Kidney tubule cell (primary cell): ENCODE measurements around the gene SURF4.
A peak's percentile ranks its signal among the peaks of the same experiment; 100 is the strongest.

Source experiments
- DNase-seq: peaks from one replicate; pipeline ENCODE4 v3.0.0-alpha.2; 2018; ENCODE audit warnings: low spot score

Gene SURF4

DNA sequence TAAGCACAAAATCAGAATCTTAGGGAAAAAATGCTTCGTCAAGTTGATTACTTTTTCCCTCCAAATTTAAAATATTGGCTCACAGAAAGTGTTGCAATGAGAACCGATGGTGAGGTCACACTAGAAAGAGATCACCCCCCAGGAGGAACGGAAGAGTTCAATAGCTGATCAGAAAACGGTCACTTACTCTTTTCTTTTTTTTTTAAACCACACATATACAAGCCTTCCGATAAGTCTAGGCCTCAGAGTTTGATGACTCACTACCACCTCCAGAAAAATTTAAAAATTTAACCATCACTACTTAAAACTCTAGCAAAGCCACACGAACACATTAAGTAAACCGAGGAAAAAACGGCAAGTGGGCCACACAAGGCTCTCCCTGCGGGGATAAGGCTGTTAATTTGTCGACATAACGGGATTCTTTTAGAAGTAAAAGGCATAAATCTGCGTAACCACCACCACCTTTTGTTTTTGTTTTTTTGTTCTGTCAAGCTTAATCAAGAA is 1.2 kb downstream of the SURF4 start:
- peak; percentile 66 for DNase-seq

DNA sequence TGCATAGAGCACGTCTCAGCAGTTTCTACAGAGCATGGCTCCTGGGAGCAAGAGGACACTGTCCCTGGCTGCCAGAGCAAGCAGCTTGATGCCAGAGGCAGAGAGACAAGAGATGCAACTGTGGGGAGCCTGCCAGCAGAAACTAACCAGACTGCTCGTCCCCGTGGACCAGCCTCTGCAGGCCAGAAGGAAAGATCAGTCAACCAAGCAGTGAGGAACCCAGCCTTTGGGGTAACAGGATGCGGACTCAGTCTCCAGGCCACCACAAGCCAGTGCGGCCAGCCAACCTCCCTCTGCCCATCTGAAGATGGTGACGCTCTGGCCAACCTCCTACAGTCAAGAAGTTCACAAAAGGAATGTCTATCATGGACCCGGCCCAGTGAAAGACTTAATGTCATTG is 3.7 kb downstream of the SURF4 start:
- DNase-seq = peak; percentile 1

DNA sequence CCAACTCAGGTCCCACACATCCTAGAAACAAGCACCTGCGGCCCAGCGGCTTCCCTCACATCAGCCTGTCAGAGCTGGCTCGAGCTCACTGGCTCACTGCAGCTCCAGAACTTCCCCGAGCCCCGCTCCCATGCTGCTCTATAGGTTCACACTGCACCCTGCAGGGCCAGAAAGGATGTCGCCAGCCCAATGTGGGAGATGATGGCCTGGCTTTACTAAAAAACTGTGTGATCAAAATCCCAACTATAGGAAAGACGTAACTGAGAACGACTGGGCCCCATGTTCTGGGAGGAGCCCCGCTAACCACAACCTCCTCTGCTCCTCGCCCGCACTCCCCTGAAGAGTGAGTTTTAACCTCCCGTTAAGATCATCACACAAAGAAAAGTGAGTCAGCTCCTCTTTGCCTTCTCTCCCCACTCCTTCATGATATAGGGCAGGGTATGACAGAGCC is 4.6 kb downstream of the SURF4 start:
- DNase-seq = peak; percentile 19

DNA sequence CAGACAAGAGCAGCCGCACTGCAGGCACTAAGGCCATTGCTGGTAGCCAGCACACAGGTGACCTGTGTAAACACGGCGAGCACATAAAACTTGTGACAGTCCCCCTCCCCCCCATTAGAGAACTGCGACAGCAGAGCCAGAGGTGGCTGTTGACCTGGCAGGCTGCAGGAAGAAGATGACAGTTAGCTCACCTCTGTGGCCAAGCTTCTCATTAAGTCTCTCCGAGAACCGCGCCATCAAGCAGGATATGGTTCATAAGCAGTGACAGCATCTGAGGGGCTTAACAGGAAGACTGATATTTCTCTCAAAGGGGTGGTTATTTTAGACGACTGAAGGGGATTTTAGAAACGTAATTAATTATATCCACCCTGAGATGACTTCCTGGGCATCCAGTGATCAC is 5.2 kb downstream of the SURF4 start:
- DNase-seq = no peak

DNA sequence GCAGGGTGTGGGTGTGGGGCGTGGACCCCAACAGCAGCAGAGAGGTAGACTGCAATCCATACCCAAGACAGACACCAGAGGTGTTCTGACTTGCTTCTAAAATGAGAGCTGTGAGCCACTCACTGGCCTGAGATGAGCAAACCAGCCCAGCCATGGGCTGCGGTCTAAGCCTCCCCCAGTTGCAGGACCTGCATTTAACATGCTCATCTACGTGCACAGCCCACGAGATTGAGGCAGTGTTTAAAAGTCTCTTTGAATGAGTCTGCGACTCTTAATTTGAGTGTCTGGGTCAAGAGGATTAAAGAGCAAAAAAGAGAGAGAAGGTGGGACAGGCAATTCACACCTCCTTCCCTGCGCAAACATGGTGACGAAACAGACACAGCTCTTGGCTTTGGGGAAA is 5.9 kb downstream of the SURF4 start:
- no peak for DNase-seq

DNA sequence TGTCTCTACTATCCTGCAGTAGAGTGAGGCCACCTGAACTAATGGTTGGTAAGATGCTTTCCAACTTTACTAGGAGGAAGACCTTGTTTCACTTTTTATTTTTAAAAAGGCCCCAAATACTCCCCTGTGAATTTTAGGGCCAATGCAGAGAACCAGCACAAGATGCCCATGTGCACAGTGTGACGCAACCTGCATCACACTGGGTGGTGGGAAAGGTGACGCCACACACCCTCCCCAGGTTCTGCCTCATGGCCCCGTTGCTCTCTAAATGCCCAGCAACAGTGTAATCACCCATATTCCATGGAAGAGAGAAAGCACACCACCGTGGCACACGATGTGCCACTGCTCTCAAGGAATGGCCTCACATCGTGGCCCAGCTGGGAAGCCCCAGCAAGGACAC is 6.4 kb downstream of the SURF4 start:
- no peak for DNase-seq

DNA sequence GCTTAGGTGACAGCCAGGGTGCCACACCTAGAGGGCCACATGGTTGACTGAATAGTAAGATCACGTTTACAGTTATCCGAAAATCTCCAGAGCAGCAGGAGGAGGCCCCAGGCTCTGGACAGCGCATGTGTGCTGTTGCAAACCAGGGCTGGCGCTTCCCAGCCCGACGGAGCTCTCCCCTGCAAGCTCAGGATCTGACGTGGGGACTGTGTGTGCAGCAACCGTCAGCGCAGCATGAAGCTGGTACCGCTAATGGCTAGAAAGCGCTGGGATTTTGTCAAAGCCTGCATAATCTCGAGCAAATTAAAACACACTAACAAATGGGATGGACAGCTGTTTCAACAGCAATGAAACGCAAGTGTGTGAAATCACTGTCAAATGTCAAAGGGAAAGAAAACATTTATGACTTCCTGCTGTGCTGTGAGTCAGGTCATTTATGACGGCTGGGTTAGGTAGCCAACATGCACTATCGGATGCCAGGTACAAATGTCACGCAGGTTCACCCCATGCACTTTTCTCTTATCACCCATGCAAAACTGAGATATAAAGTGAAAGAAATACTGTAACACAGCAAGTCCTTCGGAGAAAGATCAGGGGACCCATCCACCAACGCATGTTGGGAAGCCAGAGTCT is 7.5 kb downstream of the SURF4 start:
- DNase-seq = peak; percentile 56

DNA sequence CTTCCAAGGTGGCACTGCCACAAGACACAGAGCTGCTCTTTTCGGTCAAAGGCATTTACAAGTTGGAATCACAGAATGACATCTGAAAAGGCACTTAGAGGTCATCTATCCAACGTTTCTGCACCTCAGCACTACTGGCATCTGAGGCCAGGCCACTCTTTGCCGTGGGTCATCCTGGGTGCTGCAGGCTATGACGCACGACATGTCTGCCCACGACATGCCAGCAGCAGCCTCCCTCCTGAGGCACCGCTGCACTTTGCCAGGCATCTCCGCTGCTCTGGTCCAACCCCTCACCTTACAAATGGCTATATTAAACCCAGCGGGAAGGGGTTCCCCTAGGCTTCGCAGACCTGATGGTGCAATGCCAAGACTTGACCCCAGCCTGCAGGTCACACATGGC is 8.1 kb downstream of the SURF4 start:
- DNase-seq = no peak

DNA sequence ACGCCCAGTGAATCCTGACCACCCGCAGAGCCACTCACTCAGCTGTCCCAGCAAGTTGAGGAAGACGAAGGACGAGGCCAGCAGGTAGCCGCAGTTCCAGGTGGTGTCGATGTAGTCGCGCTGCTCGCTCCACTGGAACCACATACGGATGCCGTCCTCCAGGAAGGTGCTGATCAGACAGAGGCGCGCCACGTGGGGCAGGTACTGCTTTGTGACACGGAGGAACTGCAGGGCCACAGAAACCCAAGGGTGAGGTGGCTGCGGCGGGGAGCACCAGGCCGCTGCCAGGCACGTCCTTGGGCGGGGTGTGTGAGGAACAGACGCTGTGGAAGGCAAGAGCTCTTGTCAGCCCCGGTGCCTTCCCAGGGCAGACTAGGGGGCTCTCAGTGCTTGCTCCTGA is 8.6 kb downstream of the SURF4 start:
- DNase-seq = no peak

DNA sequence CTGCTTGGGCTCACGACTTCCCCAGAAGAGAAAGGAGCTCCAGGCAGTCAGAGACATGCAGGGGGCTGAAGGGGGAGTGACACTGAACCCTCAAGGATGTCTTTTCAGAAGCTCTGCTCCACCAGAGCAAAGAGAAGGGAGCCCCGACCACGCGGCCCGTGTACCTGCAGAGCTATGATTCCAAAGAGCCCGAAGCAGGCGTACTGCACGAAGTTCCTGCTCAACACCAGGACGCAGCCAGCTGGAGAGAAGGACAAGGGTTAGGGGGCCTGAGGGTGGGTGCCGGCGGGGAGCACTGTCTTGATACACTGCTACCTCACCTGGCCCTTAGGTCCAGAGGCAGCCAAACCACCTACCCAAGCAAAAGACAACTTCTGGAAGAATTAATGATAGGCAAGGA is 9.4 kb downstream of the SURF4 start:
- no peak for DNase-seq

DNA sequence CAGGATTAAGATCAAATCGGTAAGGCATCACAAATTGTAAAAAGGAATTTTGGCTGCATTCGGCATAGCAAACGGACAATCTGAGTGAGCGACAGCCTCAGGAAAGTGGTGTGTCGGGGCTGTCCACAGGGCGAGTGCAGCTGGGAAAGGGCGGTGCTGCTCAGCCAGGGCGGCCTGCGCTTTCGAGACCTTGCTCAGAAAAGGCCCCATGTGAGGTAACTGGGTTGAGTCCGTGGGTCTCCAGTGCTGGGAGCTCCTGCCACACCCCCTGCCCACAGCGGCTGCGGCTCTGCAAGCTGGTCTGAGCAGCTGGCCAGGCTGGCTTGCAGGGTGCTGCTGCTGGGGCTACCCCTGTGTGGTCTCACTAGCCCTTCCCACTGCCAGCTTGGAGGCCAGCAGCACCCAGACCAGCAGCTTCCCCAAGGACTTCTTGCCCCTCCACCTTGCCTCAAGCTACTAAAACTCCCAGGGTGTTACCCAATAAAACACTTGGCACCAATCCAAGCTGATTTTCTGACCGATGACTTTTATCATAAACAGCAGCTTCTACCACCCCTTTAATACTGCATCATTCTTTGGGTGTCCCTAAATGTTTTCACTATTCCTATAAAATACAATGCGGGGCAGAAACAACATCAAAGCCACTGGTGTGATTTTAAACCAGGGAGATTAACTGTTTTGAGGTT is 13.4 kb downstream of the SURF4 start:
- no peak for DNase-seq

DNA sequence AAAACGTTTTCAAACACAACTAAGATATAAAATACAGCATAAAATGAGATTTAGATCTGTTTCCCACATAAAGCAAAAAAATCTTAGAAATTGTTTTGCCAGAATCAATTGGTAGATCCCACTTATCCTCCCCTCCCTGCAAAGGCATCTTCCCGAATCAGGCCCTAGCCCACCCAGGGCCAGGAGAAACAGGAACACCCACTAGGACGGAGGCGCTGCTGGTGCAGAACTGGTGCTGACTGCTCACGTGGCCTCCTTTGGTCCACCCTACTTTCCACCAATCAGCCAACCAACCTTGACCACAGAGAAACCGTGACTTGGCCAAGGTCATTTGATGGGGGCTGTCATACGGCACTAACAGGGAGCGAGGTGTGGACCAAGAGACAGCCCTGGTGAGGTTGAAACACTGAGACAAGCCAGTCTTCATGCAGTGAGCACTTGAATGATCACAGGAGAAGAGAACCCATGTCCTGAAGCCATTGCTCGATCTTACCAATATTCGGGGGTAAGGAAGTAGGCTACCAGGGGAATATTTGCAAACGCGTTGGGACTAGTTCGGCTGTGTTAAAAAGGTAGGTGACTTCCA is 14.3 kb downstream of the SURF4 start:
- no peak for DNase-seq

DNA sequence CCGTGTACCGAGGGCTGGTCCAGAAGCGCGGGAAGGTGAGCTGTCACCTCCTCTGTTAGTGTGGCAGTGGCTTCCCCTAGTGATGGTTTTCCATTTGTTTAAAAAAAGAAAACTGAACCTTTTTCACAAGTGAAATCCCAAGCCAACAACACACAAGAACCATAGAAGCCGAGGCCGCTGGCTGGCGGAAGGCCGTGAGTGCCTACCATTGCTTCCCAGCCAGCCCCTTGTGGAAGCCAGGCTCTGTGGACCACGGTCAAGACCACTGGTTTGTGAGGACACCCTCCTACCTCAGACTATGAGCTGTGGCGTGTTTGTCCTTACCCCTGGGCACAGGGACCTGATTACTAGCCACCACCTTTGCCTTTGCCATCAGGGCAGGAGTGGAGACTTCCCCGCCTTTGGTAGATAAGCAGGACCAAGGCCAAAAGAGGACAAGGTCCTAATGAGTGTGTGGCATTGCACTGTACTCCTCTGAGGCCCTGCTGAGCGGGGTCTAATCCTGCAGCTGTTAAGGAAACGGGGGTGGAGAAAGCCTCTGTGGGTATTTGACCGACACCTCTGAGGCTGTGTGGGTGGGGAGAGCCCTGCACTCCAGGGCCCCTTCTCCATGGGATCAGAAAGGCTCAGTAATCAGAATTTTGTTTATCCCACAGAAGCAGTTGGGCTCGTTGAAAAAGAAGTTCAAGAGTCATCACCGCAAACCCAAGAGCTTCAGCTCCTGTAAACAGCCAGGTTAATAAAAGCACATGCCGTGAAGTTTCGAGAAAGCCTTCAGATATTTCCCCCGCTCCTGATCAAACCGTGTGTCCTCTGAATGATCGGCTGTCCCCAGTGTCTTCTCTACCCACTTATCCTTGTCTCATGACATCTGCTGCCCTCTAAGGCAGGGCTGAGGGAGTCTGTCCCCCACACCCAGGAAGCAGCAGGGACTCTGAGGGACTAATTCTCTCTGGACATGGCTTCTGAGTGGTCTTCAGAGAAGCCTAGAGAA is 15.2 kb downstream of the SURF4 start:
- no peak for DNase-seq

DNA sequence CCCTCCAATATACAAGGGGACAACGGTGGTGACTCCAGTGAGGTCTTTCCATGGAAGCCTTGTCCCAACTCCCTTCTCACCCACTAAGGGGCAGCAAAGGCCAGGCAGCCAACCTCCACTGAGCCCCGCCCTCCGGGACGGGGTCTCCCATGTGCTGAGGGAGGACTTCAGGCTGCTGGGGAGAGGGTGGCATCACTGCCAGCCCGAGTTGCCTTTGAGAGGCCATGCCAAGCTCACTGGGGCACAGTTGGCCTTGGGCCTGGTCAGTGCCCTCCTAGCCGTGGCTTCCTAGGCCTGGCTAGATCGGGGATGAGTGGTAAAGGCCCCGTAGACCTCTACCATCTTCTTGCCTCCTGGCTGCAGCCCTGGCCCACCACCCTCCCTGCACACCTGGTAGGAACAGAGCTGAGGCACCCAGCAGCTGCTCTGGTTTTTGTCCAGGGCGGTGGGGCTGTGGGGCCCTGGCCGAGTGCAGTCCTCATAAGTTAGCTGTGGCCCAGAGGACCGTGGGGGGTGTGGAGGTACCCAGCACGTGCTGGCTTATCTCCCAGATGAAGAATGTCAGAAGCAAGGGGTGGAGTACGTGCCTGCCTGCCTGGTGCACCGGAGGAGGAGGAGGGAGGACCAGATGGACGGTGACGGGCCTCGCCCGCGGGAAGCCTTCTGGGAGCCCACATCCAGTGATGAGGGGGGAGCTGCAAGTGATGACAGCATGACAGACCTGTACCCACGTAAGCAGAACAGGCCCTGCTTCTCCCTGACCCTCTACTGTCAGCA is 16.3 kb downstream of the SURF4 start:
- no peak for DNase-seq

DNA sequence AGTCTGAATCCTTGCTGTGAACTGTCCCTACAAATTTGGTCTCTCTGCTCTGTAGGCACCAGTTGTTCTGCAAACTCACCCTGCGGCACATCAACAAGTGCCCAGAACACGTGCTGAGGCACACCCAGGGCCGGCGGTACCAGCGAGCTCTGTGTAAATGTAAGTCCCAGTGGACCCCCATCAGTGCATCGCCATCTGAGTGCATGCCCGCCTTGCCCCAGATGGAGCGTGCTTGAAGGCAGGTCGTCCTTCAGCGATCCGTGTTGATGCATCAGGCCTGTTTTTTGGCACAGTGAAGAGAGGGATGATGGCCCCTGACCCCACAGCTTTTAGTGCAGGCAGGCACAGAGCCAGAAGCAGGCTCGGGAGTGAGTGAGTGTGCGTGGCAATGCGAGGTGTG is 18.2 kb downstream of the SURF4 start:
- no peak for DNase-seq

DNA sequence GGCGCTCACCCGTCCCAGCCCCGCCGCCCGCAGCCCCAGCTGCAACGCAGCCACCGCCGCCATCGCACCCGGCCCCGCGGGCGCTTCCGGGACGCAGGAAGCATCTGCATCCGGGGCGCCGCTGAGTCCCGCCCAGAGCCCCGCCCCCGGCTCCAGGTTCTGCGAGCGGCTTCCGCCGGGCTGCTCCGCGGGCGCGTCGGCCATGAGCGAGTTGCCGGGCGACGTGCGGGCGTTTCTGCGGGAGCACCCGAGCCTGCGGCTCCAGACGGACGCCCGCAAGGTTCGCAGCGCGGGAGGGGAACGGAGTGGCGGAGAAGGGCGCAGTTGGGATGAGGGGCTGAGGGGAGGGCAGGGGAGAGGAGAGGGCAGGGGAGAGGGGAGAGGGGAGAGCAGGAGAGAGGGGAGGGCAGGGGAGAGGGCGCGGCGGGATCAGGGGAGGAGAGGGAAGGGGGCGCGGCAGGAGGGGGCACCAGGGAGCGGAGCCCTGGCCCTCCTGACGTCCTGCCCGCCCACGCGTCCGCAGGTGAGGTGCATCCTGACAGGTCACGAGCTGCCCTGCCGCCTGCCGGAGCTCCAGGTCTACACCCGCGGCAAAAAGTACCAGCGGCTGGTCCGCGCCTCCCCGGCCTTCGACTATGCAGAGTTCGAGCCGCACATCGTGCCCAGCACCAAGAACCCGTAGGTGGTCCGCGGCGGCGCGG is 19.3 kb downstream of the SURF4 start, which contains the start of the genes SURF1 and SURF2:
SURF1 (minus strand) TSS at position 97 of the 701 bp plus-strand sequence; CDS start at position 63, 34 bp downstream.
SURF2 (plus strand) TSS at position 160 of the 701 bp plus-strand sequence; CDS start at position 203, 43 bp downstream.
- peak; percentile 86 for DNase-seq

DNA sequence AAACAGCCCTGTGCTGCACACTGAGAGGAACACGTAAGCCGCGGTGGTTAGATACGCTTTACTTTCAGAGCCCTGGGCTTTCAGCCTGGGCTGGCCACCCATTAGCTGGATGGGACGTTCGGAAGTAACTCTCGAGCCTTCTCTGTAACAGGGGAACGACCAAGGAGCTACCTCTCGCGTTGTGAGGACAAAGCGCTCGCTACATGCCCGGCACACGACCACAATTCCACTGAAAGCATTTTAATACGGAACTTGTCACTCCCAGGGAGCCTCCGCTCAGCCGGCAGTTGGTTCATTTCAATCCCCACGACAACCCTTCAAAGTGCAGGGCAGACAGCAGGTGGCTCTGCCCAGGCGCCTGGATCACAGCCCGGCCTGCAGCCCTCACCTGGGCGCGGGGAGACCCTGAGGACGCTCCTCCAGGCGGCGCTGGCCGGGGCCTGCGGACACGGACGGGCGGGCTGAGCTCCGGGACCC is 19.9 kb downstream of the SURF4 start:
- no peak for DNase-seq

DNA sequence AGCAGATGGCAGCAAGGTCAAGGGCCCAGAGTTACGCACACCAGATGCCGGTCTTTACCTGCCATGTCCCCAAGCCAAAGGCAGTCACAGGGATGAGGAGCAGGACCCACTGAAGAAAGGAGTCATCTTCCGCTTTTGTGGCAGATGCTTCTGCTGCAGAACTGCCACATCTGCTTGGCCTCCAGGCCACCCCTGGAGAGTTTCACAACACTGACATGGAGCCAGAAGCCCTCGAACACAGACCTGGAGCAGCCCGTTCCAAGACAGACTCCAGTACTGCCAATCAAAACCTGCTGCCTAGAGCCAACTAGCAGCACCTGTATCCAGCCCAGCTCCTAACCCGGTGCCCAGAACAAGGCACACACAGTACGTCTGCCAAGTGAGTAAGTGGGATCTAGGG is 21.1 kb downstream of the SURF4 start:
- DNase-seq = no peak

DNA sequence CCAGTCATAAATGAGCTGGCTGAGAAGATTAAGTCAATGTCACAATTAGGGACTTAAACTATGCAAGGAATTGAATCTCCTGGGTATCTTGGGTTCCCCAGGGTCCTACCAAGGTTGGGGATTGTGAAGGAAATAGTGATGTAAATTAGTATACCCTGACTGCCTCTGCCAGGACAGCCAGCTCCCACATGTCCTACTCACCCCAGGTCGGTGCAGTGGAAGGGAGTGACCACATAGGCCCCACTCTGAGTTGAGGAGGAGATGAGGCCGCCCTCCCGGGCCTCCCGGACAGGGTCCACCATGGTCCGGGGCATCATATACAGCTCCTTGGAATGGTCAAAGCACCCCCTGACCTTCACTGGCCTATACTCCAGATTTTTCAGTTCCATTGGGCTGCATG is 22.3 kb downstream of the SURF4 start:
- DNase-seq = no peak

DNA sequence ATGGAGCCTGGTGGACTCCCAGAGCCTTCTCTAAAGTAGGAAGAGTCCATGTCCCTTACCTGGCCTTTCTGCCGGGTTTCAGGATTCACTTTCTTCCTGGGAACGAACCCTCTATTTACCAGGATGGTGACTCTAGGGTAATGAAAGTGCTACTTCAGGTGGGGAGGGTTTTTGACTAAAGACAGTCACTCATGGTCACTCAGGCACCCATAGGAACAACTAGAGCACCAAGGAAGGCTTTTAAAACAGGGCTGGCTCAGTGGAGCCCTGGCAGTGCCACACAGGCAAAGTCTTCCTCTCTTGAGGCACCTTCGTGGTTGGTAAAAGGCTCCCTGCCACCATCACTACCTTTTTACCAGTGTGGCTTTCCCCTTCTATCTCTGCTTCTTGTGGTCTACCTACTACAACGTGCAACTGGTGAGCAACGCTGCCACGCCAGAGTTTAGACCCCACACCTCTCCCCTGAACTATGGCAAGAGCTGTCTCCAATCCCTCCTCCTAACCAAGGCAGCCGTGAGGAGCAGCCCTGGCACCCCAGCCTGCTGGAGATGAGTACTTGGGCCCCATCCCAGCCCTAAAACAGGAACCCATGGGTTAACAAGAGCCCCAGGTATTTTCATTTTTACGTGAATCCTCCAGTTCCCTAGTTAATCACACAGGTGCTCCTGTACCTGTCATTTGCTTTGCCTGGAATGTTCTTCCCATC is 23.1 kb downstream of the SURF4 start:
- no peak for DNase-seq
